Calu3 (cell line): Measurements from ENCODE around the gene PTPRE. TPM values are rescaled to one million over a fixed set of nuclear protein-coding genes. Genes with fewer than 3 reads are reported as not detected.

Experiments
- BruUV-seq: library from RNA; stranded (reverse); fragments of 400-500 nt; replicated peaks from 2 replicates; lab custom pipeline; 2021; lab: Mats Ljungman, UMichigan
- CTCF ChIA-PET: fragments of 300-600 bp; sonication (Branson Sonifier 250); formaldehyde crosslinking; loops from one replicate; lab custom pipeline; 2022; ENCODE audit warnings: antibody characterized with exemption; lab: Charles Lee
- DNase-seq: peaks from one replicate; pipeline ENCODE4 v3.0.0; 2022
- H3K27ac Mint-ChIP-seq: one replicate; pipeline ENCODE4 v1.8.0; 2022; ENCODE audit warnings: mixed read lengths; ENCODE audit not compliant: unreplicated experiment
- H3K27me3 Mint-ChIP-seq: one replicate; pipeline ENCODE4 v1.8.0; 2022; ENCODE audit warnings: mixed read lengths; ENCODE audit not compliant: unreplicated experiment
- H3K36me3 Mint-ChIP-seq: one replicate; pipeline ENCODE4 v1.8.0; 2022; ENCODE audit warnings: mild to moderate bottlenecking, moderate library complexity, mixed read lengths; ENCODE audit not compliant: insufficient read depth, unreplicated experiment
- H3K4me1 Mint-ChIP-seq: one replicate; pipeline ENCODE4 v1.8.0; 2022; ENCODE audit warnings: mild to moderate bottlenecking, low read depth, mixed read lengths; ENCODE audit not compliant: unreplicated experiment
- H3K4me3 Mint-ChIP-seq: one replicate; pipeline ENCODE4 v1.8.0; 2022; ENCODE audit warnings: mild to moderate bottlenecking, low read depth, moderate library complexity, mixed read lengths; ENCODE audit not compliant: unreplicated experiment
- H3K9me3 Mint-ChIP-seq: one replicate; pipeline ENCODE4 v1.8.0; 2022; ENCODE audit warnings: low read depth, mixed read lengths; ENCODE audit not compliant: unreplicated experiment
- CTCF ChIP-seq: fragments of 200-600 bp; IDR thresholded peaks from one replicate; pipeline ENCODE4 v1.8.0; 2022; ENCODE audit warnings: antibody characterized with exemption; ENCODE audit not compliant: unreplicated experiment
- intact Hi-C: fragments of 100-400 bp; cut with micrococcal nuclease; formaldehyde crosslinking; loops from one replicate; pipeline ENCODE4 v1.10.0; 2022; ENCODE audit not compliant: unreplicated experiment
- total RNA-seq: library from RNA; stranded (reverse); gene quantifications from 2 replicates; pipeline ENCODE4 v1.2.3, GENCODE V29; 2022

PTPRE gene
- total RNA-seq, 1 experiment from 2014 or later, result 7.6 TPM

DNA sequence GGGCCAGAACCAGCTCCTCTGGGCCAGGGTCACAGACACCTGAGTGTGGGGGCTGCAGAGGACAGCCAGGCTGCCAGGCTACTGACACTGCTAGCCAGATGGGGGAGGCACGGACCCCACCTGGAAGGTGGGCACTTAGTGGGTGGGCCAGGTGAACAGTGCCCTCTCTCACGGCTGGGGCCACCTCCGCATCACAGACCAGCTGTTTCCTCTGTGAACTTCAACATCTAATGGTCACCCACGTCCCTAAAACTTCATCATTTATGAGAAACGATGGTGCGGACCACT, 138.9 kb downstream of the PTPRE start:
- BruUV-seq, result no TSS peak
- no peaks in the 10 kb centered on the region for H3K4me1 Mint-ChIP-seq
- CTCF ChIA-PET, result no interaction called here
- H3K36me3 Mint-ChIP-seq, result no peaks in the 10 kb centered on the region
- no peak overlapping the region for H3K4me3 Mint-ChIP-seq
- DNase-seq, result no peak
- no peak for TF ChIP-seq CTCF
- H3K9me3 Mint-ChIP-seq, result no peaks in the 10 kb centered on the region
- intact Hi-C loops, result no loop called here
- H3K27ac Mint-ChIP-seq, result no peak overlapping the region
- H3K27me3 Mint-ChIP-seq, result no peaks in the 10 kb centered on the region

- no peak for DNase-seq
- no peaks in the 10 kb centered on the region for H3K27me3 Mint-ChIP-seq
- no peaks in the 10 kb centered on the region for H3K36me3 Mint-ChIP-seq
- H3K9me3 Mint-ChIP-seq, result no peaks in the 10 kb centered on the region
- no peaks in the 10 kb centered on the region for H3K4me1 Mint-ChIP-seq
- no peak for TF ChIP-seq CTCF
- H3K27ac Mint-ChIP-seq, result no peak overlapping the region
- BruUV-seq, result no TSS peak
- CTCF ChIA-PET, result no interaction called here
- H3K4me3 Mint-ChIP-seq, result no peak overlapping the region
- intact Hi-C loops, result no loop called here
These were observed 139.5 kb downstream of the PTPRE start for GRCh38 chr10:128046156-128046952.

- H3K27ac Mint-ChIP-seq, result no peak overlapping the region
- no peaks in the 10 kb centered on the region for H3K36me3 Mint-ChIP-seq
- no peak for DNase-seq
- H3K4me1 Mint-ChIP-seq, result no peaks in the 10 kb centered on the region
- no peak for TF ChIP-seq CTCF
- H3K27me3 Mint-ChIP-seq, result no peaks in the 10 kb centered on the region
- intact Hi-C loops, result no loop called here
- H3K9me3 Mint-ChIP-seq, result no peaks in the 10 kb centered on the region
- CTCF ChIA-PET, result interaction anchor here (0.6 to 1.0 kb wide), 3 partner anchors 11 to 331 kb away, joined by 3 read pairs; no protein-coding TSS in a partner anchor
- BruUV-seq, result no TSS peak
- no peak overlapping the region for H3K4me3 Mint-ChIP-seq
These were observed 140.0 kb downstream of the PTPRE start for GRCh38 chr10:128046953-128047290.

GRCh38 chr10:128047351-128047750, 140.4 kb downstream of the PTPRE start:
- BruUV-seq, result no TSS peak

More at GRCh38 chr10:128047351-128047750, 140.4 kb downstream of the PTPRE start:
- DNase-seq, result peak; percentile 82
- TF ChIP-seq CTCF, result no peak
- Mint-ChIP-seq H3K4me3 (no peak overlapping the region), H3K27ac (no peak overlapping the region), H3K27me3 (no peaks in the 10 kb centered on the region), H3K9me3 (no peaks in the 10 kb centered on the region), H3K36me3 (no peaks in the 10 kb centered on the region), H3K4me1 (no peaks in the 10 kb centered on the region)
- intact Hi-C loops, result no loop called here
- CTCF ChIA-PET, result interaction anchor here (0.6 to 1.0 kb wide), 3 partner anchors 12 to 332 kb away, joined by 3 read pairs; no protein-coding TSS in a partner anchor
